MCF 10A (cell line): ENCODE measurements around the gene ATP2C1. TPM values are rescaled to one million over a fixed set of nuclear protein-coding genes. Genes with fewer than 3 reads are reported as not detected.

Experiments
- BruUV-seq: library from RNA; stranded (reverse); fragments of 400-500 nt; replicated peaks from 2 replicates; lab custom pipeline; 2021; lab: Mats Ljungman, UMichigan
- CTCF ChIA-PET: fragments of 300-600 bp; sonication (Branson Sonifier 250); formaldehyde crosslinking; extraction: SDS; loops from one replicate; lab custom pipeline; 2021; ENCODE audit warnings: antibody characterized with exemption, inconsistent platforms; lab: Yijun Ruan, JAX
- POLR2A ChIA-PET: fragments of 300-600, 350-650 bp; sonication (Branson Sonifier 250); formaldehyde crosslinking; extraction: SDS; loops from one replicate; lab custom pipeline; 2020; ENCODE audit warnings: antibody characterized with exemption, inconsistent platforms; lab: Yijun Ruan, JAX
- DNase-seq: peaks from one replicate; pipeline ENCODE4 v3.0.0-alpha.2; 2018; ENCODE audit not compliant: unreplicated experiment
- H3K27ac Mint-ChIP-seq: one replicate; pipeline ENCODE4 v1.8.0; 2022; ENCODE audit warnings: mild to moderate bottlenecking, low read depth, mixed read lengths; ENCODE audit not compliant: unreplicated experiment
- H3K27me3 Mint-ChIP-seq: one replicate; pipeline ENCODE4 v1.8.0; 2022; ENCODE audit warnings: mixed read lengths; ENCODE audit not compliant: insufficient read depth, unreplicated experiment
- H3K36me3 Mint-ChIP-seq: one replicate; pipeline ENCODE4 v1.8.0; 2022; ENCODE audit warnings: mild to moderate bottlenecking, moderate library complexity, mixed read lengths; ENCODE audit not compliant: insufficient read depth, unreplicated experiment
- H3K4me1 Mint-ChIP-seq: one replicate; pipeline ENCODE4 v1.8.0; 2022; ENCODE audit warnings: mixed read lengths; ENCODE audit not compliant: insufficient read depth, unreplicated experiment
- H3K4me3 Mint-ChIP-seq: one replicate; pipeline ENCODE4 v1.8.0; 2022; ENCODE audit warnings: mild to moderate bottlenecking, moderate library complexity, mixed read lengths; ENCODE audit not compliant: unreplicated experiment
- H3K9me3 Mint-ChIP-seq: one replicate; pipeline ENCODE4 v1.8.0; 2022; ENCODE audit warnings: mixed read lengths; ENCODE audit not compliant: unreplicated experiment
- CTCF ChIP-seq: fragments of 200-600 bp; IDR thresholded peaks from one replicate; pipeline ENCODE4 v1.8.0; 2022; ENCODE audit warnings: antibody characterized with exemption, mild to moderate bottlenecking; ENCODE audit not compliant: unreplicated experiment
- intact Hi-C: fragments of 100-400 bp; cut with micrococcal nuclease; formaldehyde crosslinking; loops from 2 replicates; pipeline ENCODE4 v1.14.1; 2022
- total RNA-seq: library from RNA; stranded (reverse); gene quantifications from 2 replicates; pipeline ENCODE4 v1.2.3, GENCODE V29; 2022

ATP2C1 gene
- total RNA-seq, 1 experiment from 2014 or later: 52.7 TPM

- CTCF ChIA-PET: interaction anchor here (0.5 kb wide), 1 partner anchor 987 kb away, joined by 3 read pairs; no protein-coding TSS in a partner anchor
- no peak overlapping the region for H3K4me3 Mint-ChIP-seq
- H3K27ac Mint-ChIP-seq: no peak overlapping the region
- no peaks in the 10 kb centered on the region for H3K27me3 Mint-ChIP-seq
- intact Hi-C loops: no loop called here
- no peaks in the 10 kb centered on the region for H3K36me3 Mint-ChIP-seq
- H3K4me1 Mint-ChIP-seq: no peaks in the 10 kb centered on the region
- BruUV-seq: no TSS peak
- H3K9me3 Mint-ChIP-seq: peaks cover 9% of the 10 kb centered on the region
- no peak for TF ChIP-seq CTCF
- POLR2A ChIA-PET: interaction anchor here (0.6 to 1.1 kb wide), 2 partner anchors 11 to 210 kb away, joined by 3 read pairs; no protein-coding TSS in a partner anchor
- no peak for DNase-seq
Measured at GRCh38 chr3:131047582-131047981, 153.7 kb downstream of the ATP2C1 start.

GRCh38 chr3:131048030-131048429, 154.1 kb downstream of the ATP2C1 start:
- intact Hi-C loops: no loop called here
- ChIA-PET CTCF (interaction anchor here (0.5 to 1.1 kb wide), 2 partner anchors 11 to 986 kb away, joined by 3 read pairs; no protein-coding TSS in a partner anchor), POLR2A (interaction anchor here (1.1 kb wide), 1 partner anchor 12 kb away, joined by 3 read pairs; no protein-coding TSS in a partner anchor)
- Mint-ChIP-seq H3K36me3 (no peaks in the 10 kb centered on the region), H3K4me3 (no peak overlapping the region), H3K4me1 (no peaks in the 10 kb centered on the region), H3K27me3 (no peaks in the 10 kb centered on the region), H3K9me3 (peaks cover 9% of the 10 kb centered on the region), H3K27ac (no peak overlapping the region)
- TF ChIP-seq CTCF: no peak
- DNase-seq: no peak
- no TSS peak for BruUV-seq

GRCh38 chr3:131050001-131050400, 156.1 kb downstream of the ATP2C1 start:
- BruUV-seq: no TSS peak
- no peak for DNase-seq
- Mint-ChIP-seq H3K9me3 (peaks cover under 1% of the 10 kb centered on the region), H3K4me1 (no peaks in the 10 kb centered on the region), H3K27ac (no peak overlapping the region), H3K36me3 (no peaks in the 10 kb centered on the region), H3K27me3 (no peaks in the 10 kb centered on the region), H3K4me3 (no peak overlapping the region)
- intact Hi-C loops: loop anchor here (10.0 kb wide), 1 partner anchor 485 kb away; no protein-coding TSS in a partner anchor
- CTCF ChIA-PET: no interaction called here
- POLR2A ChIA-PET: no interaction called here
- TF ChIP-seq CTCF: no peak

GRCh38 chr3:131053043-131053859, 159.4 kb downstream of the ATP2C1 start:
- no peaks in the 10 kb centered on the region for H3K36me3 Mint-ChIP-seq
- peak; percentile 11 for TF ChIP-seq CTCF
- CTCF ChIA-PET: interaction anchor here (0.7 to 1.5 kb wide), 7 partner anchors 9 to 742 kb away, joined by 3 to 4 read pairs (median 3); no protein-coding TSS in a partner anchor
- H3K4me1 Mint-ChIP-seq: no peaks in the 10 kb centered on the region
- H3K27me3 Mint-ChIP-seq: no peaks in the 10 kb centered on the region
- intact Hi-C loops: loop anchor here (10.0 kb wide), 1 partner anchor 482 kb away; no protein-coding TSS in a partner anchor
- no TSS peak for BruUV-seq
- no peak overlapping the region for H3K4me3 Mint-ChIP-seq
- DNase-seq: no peak
- no peak overlapping the region for H3K27ac Mint-ChIP-seq
- no peaks in the 10 kb centered on the region for H3K9me3 Mint-ChIP-seq
- POLR2A ChIA-PET: no interaction called here
